VCaP (cell line): Measurements from ENCODE around the gene ING3.

Experiments used
- H3K27ac ChIP-seq: fragments of 450-650 bp; 2 replicates; pipeline ENCODE4 v1.5.1; 2017
- TF ChIP-seq, protein P1 (sequence below): fragments of 450-650 bp; conservative IDR thresholded peaks from 2 replicates; pipeline ENCODE4 v1.5.1; 2017; ENCODE audit warnings: mild to moderate bottlenecking, moderate library complexity

ING3 gene

DNA sequence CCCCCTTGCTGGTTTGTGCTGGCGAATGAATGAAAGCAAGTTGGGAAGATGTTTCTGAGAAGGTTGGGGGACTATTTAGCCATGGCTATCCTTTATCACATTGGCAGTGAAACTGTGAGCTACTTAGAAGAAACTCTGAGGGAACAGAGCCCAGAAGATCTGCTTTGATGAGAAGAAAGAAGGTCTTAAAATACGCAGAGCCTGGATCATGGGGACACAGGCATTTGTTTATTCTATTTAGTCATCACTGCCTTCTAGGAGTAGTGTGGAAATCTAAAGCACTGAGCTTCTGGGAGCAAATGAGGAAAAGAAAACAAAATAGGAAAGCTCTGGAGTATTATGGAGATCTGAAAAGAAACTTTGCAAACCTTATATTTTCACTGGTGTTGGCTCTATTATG, 66.4 kb downstream of the ING3 start:
- H3K27ac ChIP-seq: no peak overlapping the region
- TF ChIP-seq, protein P1, sequence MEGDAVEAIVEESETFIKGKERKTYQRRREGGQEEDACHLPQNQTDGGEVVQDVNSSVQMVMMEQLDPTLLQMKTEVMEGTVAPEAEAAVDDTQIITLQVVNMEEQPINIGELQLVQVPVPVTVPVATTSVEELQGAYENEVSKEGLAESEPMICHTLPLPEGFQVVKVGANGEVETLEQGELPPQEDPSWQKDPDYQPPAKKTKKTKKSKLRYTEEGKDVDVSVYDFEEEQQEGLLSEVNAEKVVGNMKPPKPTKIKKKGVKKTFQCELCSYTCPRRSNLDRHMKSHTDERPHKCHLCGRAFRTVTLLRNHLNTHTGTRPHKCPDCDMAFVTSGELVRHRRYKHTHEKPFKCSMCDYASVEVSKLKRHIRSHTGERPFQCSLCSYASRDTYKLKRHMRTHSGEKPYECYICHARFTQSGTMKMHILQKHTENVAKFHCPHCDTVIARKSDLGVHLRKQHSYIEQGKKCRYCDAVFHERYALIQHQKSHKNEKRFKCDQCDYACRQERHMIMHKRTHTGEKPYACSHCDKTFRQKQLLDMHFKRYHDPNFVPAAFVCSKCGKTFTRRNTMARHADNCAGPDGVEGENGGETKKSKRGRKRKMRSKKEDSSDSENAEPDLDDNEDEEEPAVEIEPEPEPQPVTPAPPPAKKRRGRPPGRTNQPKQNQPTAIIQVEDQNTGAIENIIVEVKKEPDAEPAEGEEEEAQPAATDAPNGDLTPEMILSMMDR: no peak

DNA sequence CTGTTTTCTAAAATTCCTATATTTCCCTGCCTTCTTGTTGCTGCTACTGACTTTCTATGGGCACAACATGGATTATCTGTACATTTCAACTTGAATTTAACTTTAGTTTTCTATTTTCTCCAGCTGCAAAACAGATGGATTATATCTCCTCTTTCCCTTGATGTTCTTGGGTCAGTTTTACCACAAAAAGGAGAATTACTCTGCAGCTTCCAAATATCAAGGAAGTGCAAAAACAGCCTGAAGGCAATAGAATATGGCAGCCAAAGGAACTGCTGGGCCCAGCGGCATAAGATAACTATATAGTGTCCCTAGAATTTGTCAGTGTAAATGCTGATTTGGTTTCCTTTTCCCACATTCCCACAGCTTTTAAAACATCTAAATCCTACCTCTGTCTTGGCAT, 67.0 kb downstream of the ING3 start:
- no peak overlapping the region for H3K27ac ChIP-seq
- TF ChIP-seq, protein P1: no peak

DNA sequence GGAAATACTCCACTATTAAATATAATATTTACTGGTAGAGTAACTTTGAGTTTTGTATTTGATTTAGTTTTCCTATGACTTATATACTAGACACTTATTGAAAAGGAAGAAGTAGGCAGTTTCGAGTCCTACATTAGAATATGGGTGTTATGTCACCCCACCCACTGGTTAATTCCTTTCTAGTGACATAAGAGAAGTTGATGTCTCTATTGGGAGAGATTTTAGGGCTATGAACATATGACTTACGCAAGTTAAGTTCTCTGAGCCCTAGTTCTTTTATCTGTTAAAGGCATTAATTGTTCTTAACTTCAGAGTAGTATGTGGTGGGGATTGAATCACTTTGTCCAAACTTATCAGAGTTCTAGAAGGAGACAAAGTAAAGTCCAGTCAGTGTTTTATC, 68.4 kb downstream of the ING3 start:
- TF ChIP-seq, protein P1: no peak
- no peak overlapping the region for H3K27ac ChIP-seq

DNA sequence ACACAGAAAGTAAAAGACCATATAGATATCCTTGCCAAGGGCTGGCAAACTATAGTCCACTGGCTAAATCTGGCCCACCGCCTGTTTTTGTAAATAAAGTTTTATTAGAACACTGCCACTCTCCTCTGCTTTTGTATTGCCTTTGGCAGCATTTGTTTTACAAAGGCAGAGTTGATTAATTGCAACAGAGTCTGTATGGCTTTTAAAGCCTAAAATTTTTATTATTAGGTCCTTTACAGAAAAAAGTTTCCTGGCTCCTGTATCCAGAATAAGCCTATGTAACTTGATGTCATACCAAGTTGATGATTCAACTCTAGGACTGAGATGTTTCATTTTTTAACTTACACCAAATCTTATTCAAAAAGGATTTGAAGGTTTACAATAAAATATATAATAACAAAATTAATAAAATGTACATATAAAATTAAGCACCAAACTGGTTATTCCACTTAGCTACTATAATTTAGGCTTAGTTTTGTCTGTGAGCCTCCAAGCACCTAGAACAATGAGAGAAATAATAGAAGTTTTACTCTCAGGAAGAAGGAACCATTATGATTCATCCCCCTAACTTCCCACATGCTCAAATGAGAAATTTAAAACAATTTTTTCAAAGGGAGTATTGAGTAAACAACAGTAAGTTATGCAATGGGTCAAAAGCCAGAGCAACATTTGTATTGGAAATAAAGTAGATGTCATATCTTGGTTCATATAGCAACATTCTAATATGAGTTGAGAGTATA, 69.8 kb downstream of the ING3 start:
- TF ChIP-seq, protein P1: no peak
- peak overlapping the region; percentile 85 for H3K27ac ChIP-seq

DNA sequence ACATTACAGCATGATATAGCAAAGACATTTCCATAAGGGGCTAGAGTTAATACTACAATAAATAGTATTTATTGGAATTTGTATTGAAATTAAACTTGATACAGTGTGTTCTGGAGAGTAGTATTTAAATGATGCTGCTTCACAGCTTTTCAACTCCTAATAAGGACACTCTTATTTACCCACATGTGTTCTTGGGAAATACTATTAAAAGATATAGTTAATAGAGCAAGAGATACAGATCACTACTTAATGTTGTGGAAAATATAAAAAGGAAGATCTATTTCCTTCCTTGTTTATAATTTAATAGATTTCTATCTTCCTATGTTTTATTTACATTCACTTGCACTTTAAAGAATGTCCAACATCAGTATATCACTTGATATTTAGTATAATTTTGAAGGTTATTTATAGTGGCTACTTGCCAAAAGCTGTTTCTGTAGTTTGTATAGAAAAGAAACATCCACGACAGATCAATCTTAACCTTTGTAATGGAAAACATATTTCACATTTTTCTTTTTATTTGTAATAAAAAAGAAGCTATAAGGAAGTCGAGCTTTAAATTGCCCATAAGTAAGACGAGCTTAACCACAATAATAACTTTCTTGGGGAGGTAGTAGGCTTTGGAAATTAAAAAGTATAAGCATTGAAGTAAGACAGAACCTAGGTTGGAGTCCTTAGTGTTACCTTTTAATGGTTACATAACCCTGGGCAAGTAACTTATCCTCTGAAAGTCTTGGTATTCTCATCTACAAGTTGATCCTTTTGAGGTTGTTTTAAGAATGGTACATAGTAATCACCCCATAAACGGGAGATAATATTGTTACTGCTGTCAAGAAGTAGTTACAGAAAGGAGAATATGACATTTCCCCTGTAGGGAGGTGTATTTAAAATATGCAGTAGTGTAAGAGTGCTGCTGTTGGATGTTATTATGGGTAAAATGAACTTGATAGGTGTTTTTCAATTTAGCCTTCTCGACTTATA, 70.7 kb downstream of the ING3 start:
- peak overlapping the region; percentile 85 for H3K27ac ChIP-seq
- TF ChIP-seq, protein P1: no peak

DNA sequence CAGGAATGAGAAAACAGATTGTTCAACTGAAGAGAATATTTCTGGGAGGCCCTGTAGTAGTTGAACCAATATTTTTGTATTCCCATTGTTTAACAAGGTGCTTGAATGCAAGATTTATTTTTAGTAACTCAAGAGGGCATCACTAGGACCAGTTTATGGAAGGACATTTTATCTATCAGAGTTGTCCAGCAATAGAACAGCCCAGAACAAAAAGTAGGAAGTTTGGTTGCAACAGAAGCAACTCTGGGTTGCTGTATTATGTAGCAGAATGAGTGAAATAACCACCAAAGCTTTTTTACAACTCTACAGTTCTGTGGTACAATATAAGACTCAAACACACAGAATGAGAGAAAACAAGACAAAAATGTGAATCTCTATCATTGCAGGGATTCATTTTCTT, 72.6 kb downstream of the ING3 start:
- TF ChIP-seq, protein P1: no peak
- H3K27ac ChIP-seq: peak overlapping the region; percentile 85
